Measurements from ENCODE around the gene PDE4D. TPM values are rescaled to one million over a fixed set of nuclear protein-coding genes. Genes with fewer than 3 reads are reported as not detected.

Gene PDE4D
- total RNA-seq, 1 experiment from 2014 or later, result 3.6 TPM

- Histone ChIP-seq H3K9me2 (replicated peaks; ENCODE audit: low read length) (no peaks in the 10 kb centered on the region), H3K4me2 (ENCODE audit: low read length) (no peak overlapping the region), H3K4me1 (ENCODE audit: insufficient read depth, low read length) (peaks cover 59% of the 10 kb centered on the region), H2AFZ (ENCODE audit: low read length) (no peak overlapping the region), H3K27me3 (ENCODE audit: low read length) (no peaks in the 10 kb centered on the region), H3K9me3 (ENCODE audit: low read length) (no peaks in the 10 kb centered on the region), H3F3A (ENCODE audit: low read length, unreplicated experiment) (no peaks in the 10 kb centered on the region), H3K79me2 (ENCODE audit: low read length) (no peaks in the 10 kb centered on the region), H3K4me3 (ENCODE audit: low read length) (no peak overlapping the region), H4K20me1 (ENCODE audit: low read length) (no peaks in the 10 kb centered on the region), H3K36me3 (ENCODE audit: low read depth, low read length) (no peaks in the 10 kb centered on the region), H3K9ac (ENCODE audit: low read length) (no peak overlapping the region), H3K27ac (ENCODE audit: low read length) (no peak overlapping the region)
- no TSS peak for BruUV-seq (replicated peaks)
- CTCF ChIA-PET, result no interaction called here
- DNase-seq (no peak), ATAC-seq (no peak)
- intact Hi-C loops (cut with micrococcal nuclease), result loop anchor here (5.0 kb wide), 1 partner anchor 278 kb away; no protein-coding TSS in a partner anchor
- TF ChIP-seq EZH2 (IDR thresholded peaks at IDR 0.05; ENCODE audit: low read length, unreplicated experiment) (no peak), EZH2phosphoT487 (IDR thresholded peaks at IDR 0.05; ENCODE audit: borderline replicate concordance, low read length) (no peak), CTCF (conservative IDR thresholded peaks at IDR 0.05; ENCODE audit: low read depth, low read length) (no peak)
- POLR2A ChIA-PET (ENCODE audit: unreplicated experiment), result no interaction called here
Measured at GRCh38 chr5:59795141-59795540, 98.4 kb downstream of the PDE4D start.

GRCh38 chr5:59792983-59793585, 100.4 kb downstream of the PDE4D start:
- ATAC-seq (peak; percentile 84), DNase-seq (peak; percentile 90)
- Histone ChIP-seq H3K9ac (ENCODE audit: low read length) (peak overlapping the region; percentile 63), H3K9me2 (replicated peaks; ENCODE audit: low read length) (no peaks in the 10 kb centered on the region), H3K9me3 (ENCODE audit: low read length) (no peaks in the 10 kb centered on the region), H3K27ac (ENCODE audit: low read length) (peak overlapping the region; percentile 97), H3K4me2 (ENCODE audit: low read length) (peak overlapping the region; percentile 44), H3K36me3 (ENCODE audit: low read depth, low read length) (no peaks in the 10 kb centered on the region), H3K27me3 (ENCODE audit: low read length) (no peaks in the 10 kb centered on the region), H2AFZ (ENCODE audit: low read length) (no peak overlapping the region), H3K4me3 (ENCODE audit: low read length) (no peak overlapping the region), H3K4me1 (ENCODE audit: insufficient read depth, low read length) (peaks cover 48% of the 10 kb centered on the region), H4K20me1 (ENCODE audit: low read length) (no peaks in the 10 kb centered on the region), H3F3A (ENCODE audit: low read length, unreplicated experiment) (no peaks in the 10 kb centered on the region), H3K79me2 (ENCODE audit: low read length) (no peaks in the 10 kb centered on the region)
- POLR2A ChIA-PET (ENCODE audit: unreplicated experiment), result interaction anchor here (0.6 kb wide), 1 partner anchor 25 kb away, joined by 4 read pairs; no protein-coding TSS in a partner anchor
- TF ChIP-seq EZH2phosphoT487 (IDR thresholded peaks at IDR 0.05; ENCODE audit: borderline replicate concordance, low read length), result no peak
- no peak for TF ChIP-seq EZH2 (IDR thresholded peaks at IDR 0.05; ENCODE audit: low read length, unreplicated experiment)
- no peak for TF ChIP-seq CTCF (conservative IDR thresholded peaks at IDR 0.05; ENCODE audit: low read depth, low read length)
- BruUV-seq (replicated peaks), result no TSS peak
- intact Hi-C loops (cut with micrococcal nuclease), result loop anchor here (1.0 to 5.0 kb wide), 2 partner anchors 33 to 756 kb away; no protein-coding TSS in a partner anchor
- CTCF ChIA-PET, result no interaction called here

- CTCF ChIA-PET, result no interaction called here
- Histone ChIP-seq H3F3A (ENCODE audit: low read length, unreplicated experiment) (no peaks in the 10 kb centered on the region), H3K9me2 (replicated peaks; ENCODE audit: low read length) (no peaks in the 10 kb centered on the region), H3K79me2 (ENCODE audit: low read length) (no peaks in the 10 kb centered on the region), H3K27ac (ENCODE audit: low read length) (peak overlapping the region; percentile 97), H3K4me3 (ENCODE audit: low read length) (no peak overlapping the region), H3K9me3 (ENCODE audit: low read length) (no peaks in the 10 kb centered on the region), H2AFZ (ENCODE audit: low read length) (no peak overlapping the region), H3K36me3 (ENCODE audit: low read depth, low read length) (no peaks in the 10 kb centered on the region), H4K20me1 (ENCODE audit: low read length) (no peaks in the 10 kb centered on the region), H3K27me3 (ENCODE audit: low read length) (no peaks in the 10 kb centered on the region), H3K4me2 (ENCODE audit: low read length) (no peak overlapping the region), H3K9ac (ENCODE audit: low read length) (peak overlapping the region; percentile 83; the same call in 1 of the 2 replicates), H3K4me1 (ENCODE audit: insufficient read depth, low read length) (peaks cover 50% of the 10 kb centered on the region)
- TF ChIP-seq EZH2 (IDR thresholded peaks at IDR 0.05; ENCODE audit: low read length, unreplicated experiment), result no peak
- no peak for TF ChIP-seq EZH2phosphoT487 (IDR thresholded peaks at IDR 0.05; ENCODE audit: borderline replicate concordance, low read length)
- TF ChIP-seq CTCF (conservative IDR thresholded peaks at IDR 0.05; ENCODE audit: low read depth, low read length), result no peak
- no peak for DNase-seq
- intact Hi-C loops (cut with micrococcal nuclease), result loop anchor here (5.0 kb wide), 1 partner anchor 754 kb away; no protein-coding TSS in a partner anchor
- BruUV-seq (replicated peaks), result no TSS peak
- POLR2A ChIA-PET (ENCODE audit: unreplicated experiment), result interaction anchor here (1.1 kb wide), 1 partner anchor 27 kb away, joined by 27 read pairs; no protein-coding TSS in a partner anchor
- no peak for ATAC-seq
Measured at GRCh38 chr5:59791617-59792016, 101.9 kb downstream of the PDE4D start.
